Measurements from ENCODE around the gene SPAG8. TPM values are rescaled to one million over a fixed set of nuclear protein-coding genes. Genes with fewer than 3 reads are reported as not detected.

Gene SPAG8
- total RNA-seq, 1 donor from 2014 or later: 4.7 TPM

GRCh38 chr9:35771075-35771433 lies 41.0 kb downstream of the SPAG8 start:
- no peak for DNase-seq

- no peak for DNase-seq
Measured at GRCh38 chr9:35769763-35770162, 42.3 kb downstream of the SPAG8 start.

- no peak for DNase-seq
Measured at GRCh38 chr9:35767458-35767857, 44.6 kb downstream of the SPAG8 start.

- DNase-seq: no peak
Measured at GRCh38 chr9:35766997-35767396, 45.1 kb downstream of the SPAG8 start.

GRCh38 chr9:35763803-35764202 lies 48.3 kb downstream of the SPAG8 start:
- no peak for DNase-seq

- no peak for DNase-seq
Measured at GRCh38 chr9:35763181-35763580, 48.9 kb downstream of the SPAG8 start.

- DNase-seq: no peak
Measured at GRCh38 chr9:35760651-35761050, 51.4 kb downstream of the SPAG8 start.

GRCh38 chr9:35759795-35760194 lies 52.3 kb downstream of the SPAG8 start:
- DNase-seq: no peak

Small RNAs within 50 kb of the gene (small RNA-seq; reads per million reads assigned to genes)
- gene HINT2: not detected

Other genes starting within 250 kb of the SPAG8 start
- gene TESK1, start 207.0 kb downstream of the SPAG8 start, total RNA-seq: 11.7 TPM
- 0.47 TPM for gene CD72, start 193.8 kb downstream of the SPAG8 start, total RNA-seq
- gene SIT1, start 161.3 kb downstream of the SPAG8 start, total RNA-seq: not detected
- gene RMRP, start 154.2 kb downstream of the SPAG8 start, total RNA-seq: 159,856 TPM
- 10.5 TPM for gene CCDC107, start 154.0 kb downstream of the SPAG8 start, total RNA-seq
- 0.94 TPM for gene ARHGEF39, start 147.1 kb downstream of the SPAG8 start, total RNA-seq
- gene CA9, start 138.3 kb downstream of the SPAG8 start, total RNA-seq: 0.78 TPM
- gene TPM2, start 122.3 kb downstream of the SPAG8 start, total RNA-seq: 18.1 TPM
- gene TLN1, start 80.1 kb downstream of the SPAG8 start, total RNA-seq: 17.8 TPM
- gene CREB3, start 79.6 kb downstream of the SPAG8 start, total RNA-seq: 22.9 TPM
- gene GBA2, start 63.0 kb downstream of the SPAG8 start, total RNA-seq: 45.2 TPM
- gene RGP1, start 63.0 kb downstream of the SPAG8 start, total RNA-seq: 12.3 TPM
- not detected for gene MSMP, start 58.0 kb downstream of the SPAG8 start, total RNA-seq
- gene NPR2, start 20.7 kb downstream of the SPAG8 start, total RNA-seq: 11.2 TPM
- 7.0 TPM for gene HINT2, start 2.8 kb upstream of the SPAG8 start, total RNA-seq
- gene FAM221B, start 16.5 kb upstream of the SPAG8 start, total RNA-seq: not detected
- 5.6 TPM for gene TMEM8B, start 17.0 kb upstream of the SPAG8 start, total RNA-seq
- not detected for gene OR13J1, start 58.1 kb upstream of the SPAG8 start, total RNA-seq
- gene HRCT1, start 93.9 kb upstream of the SPAG8 start, total RNA-seq: not detected
- gene SPAAR, start 97.2 kb upstream of the SPAG8 start, total RNA-seq: 0.31 TPM
- gene OR2S2, start 145.9 kb upstream of the SPAG8 start, total RNA-seq: not detected
- gene RECK, start 224.7 kb upstream of the SPAG8 start, total RNA-seq: 7.5 TPM